GM19023 (cell line): ENCODE data around the gene TDRD9.
"Not testable (repeated sequence)": the region's sequence is repeated elsewhere in the genome, so short reads cannot be mapped to it uniquely, and the experiment has no call there.

ENCODE experiments used
- ATAC-seq: cut with Tn5 transposase; IDR thresholded peaks from one replicate; pipeline ENCODE4 v1.9.1; 2021; ENCODE audit warnings: mild to moderate bottlenecking, moderate library complexity; ENCODE audit not compliant: unreplicated experiment

The TDRD9 gene

DNA sequence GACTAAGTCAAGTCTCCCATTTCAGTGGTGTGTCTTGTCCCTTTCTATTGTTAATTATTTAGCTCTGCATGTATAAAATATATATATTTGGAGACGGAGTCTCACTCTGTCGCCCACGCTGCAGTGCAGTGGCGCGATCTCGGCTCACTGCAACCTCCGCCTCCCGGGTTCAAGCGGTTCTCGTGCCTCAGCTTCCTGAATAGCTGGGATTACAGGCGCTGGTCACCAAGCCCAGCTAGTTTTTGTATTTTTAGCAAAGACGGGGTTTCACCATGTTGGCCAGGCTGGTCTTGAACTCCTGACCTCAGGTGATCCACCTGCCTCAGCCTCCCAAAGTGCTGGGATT, 6.4 kb upstream of the TDRD9 start:
- not testable (repeated sequence) for ATAC-seq

GRCh38 chr14:103923863-103924262, 4.4 kb upstream of the TDRD9 start:
- no peak for ATAC-seq

- no peak for ATAC-seq
These were observed 2.9 kb upstream of the TDRD9 start for GRCh38 chr14:103925316-103925715.

DNA sequence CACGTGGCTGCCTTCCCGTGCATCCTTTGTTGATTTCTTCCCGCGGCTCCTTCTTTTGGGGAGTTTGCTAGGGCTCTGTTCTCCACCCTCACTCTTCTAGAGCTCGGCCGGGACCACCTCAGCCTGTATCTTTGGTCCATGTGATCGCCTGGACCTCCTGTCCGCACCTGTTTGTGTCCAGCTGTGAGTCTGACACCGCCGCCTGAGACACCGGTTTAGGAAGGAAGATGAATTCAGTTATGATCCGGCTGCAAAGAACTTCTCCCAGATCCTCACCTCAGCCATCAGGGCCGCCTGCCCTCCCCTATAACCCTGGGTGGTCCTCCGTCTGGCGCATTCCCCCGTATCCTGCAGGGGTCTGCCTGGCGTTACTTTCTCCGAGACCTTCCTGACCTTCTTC, 690 bp upstream of the TDRD9 start:
- ATAC-seq = no peak

- no peak for ATAC-seq
These were observed 1.9 kb downstream of the TDRD9 start for GRCh38 chr14:103930051-103930604.

- ATAC-seq = no peak
These were observed 3.2 kb downstream of the TDRD9 start for GRCh38 chr14:103931422-103931821.

DNA sequence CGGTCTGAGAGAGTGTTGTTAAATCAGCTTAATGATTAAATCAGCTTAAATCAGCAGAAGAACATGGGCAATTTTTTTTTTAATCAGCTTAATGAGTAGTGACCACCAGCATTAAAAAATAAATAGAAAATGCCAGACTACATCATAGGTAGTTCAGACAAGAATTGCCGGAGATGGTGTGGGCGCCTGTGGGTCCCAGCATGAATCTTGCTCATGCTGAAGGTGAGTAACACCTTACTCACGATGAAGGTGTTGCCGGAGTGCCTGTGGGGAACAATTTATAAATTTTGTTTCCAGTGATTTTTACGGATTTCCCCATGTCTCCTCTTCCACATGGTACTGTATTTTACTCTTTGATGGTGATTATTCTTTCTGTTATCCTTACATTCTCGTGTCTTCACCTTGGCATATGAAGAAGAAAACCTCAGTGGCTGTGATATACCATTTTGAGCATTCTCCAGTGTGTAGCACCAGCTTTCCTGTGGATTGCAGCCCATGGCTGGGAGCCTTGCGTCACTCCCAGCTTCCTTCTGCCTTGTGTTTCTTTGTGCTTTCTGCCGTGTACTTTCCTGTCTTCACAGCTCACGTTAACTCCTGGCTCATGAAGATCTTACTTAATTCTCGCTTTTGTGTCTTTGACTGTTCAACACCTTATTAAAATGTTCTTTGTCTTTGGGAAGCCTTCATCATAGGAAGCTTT, 4.7 kb downstream of the TDRD9 start:
- no peak for ATAC-seq

DNA sequence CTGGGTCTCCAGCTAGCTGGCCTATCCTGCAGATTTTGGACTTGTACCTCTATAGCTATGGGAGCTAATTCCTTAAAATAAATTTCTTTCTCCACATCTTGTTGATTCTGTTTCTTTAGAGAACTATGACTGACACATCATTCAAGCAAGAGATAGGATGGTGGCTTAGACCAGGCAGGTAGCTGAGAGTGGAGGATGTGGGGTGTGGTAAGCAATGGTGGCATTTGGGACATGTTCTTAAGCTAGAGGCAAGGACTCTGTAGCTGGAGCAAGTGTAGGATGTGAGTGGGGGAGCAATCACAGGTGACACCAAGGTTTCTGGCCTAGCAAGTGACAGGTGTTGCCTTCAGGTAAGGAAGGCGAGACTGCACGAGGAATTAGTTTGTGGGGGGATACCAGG, 6.8 kb downstream of the TDRD9 start:
- no peak for ATAC-seq

DNA sequence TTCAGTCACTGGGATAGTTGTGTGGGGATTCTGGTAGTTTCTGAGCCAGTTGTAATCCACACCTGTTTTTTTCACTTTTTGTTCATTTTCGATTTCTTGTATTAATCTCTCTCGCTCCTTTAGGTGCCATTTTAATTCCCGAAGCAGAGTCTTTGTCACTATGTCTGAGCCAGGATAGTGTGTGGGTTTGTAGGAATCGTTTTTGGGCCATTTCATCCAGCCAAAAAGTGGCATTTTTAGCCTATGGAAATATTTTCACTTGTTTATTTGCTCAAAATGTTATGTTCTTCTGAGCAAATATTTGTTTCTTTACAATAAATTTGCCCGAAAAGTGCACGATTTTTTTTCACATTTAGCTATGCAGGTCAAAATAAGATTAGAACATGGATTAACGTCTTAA, 13.2 kb downstream of the TDRD9 start:
- no peak for ATAC-seq

GRCh38 chr14:103941973-103942736, 13.9 kb downstream of the TDRD9 start, which contains the start of gene RD3L:
Gene RD3L (minus strand): TSS chr14:103942529. CDS start chr14:103941695, 834 bp downstream.
- ATAC-seq = no peak

GRCh38 chr14:103943673-103944072, 15.4 kb downstream of the TDRD9 start:
- no peak for ATAC-seq

GRCh38 chr14:103946975-103947374, 18.7 kb downstream of the TDRD9 start:
- no peak for ATAC-seq

DNA sequence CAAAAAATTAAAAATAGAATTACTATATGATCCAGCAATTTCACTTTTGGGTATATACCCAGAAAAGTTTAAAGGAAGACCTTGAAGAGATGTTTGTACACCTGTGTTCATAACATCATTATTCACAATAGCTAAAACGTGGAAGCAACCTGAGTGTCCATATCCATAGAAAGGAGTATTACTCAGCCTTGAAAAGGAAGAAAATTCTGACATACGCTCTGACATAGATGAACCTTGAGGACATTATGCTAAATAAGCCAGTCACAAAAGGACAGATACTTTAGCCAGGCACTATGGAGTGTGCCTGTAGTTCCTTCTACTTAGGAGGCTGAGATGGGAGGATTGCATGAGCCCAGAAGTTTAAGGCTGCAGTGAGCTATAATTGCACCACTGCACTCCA, 20.2 kb downstream of the TDRD9 start:
- ATAC-seq = no peak

DNA sequence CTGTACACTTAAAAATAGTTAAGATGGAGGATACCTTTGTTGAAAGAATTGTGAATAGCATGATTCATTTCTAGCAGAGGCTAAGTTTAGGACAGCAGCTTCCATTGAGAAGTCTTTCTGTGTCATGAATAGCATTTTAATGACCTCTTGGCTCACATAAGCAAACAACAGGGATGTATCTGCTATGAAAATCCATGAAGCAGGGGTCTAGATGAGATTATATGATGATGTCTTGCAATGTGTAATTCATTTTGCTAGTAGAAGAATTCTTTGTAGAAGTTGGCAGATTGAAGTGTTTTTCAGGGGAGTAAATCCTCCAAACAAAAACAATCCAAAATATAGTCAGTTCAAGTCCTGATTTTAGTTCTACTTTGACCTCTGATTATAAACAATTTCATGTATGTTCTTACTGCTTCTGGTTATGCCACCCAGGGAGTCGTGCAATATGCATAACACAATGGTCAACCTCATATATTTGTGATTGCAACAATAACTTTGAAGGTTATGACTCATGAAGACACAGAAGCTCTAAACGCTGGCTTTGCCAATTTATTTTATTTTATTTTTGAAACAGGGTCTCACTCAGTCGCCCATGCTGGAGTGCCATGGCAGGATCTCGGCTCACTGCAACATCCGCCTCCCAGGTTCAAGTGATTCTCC, 21.0 kb downstream of the TDRD9 start:
- ATAC-seq = no peak

DNA sequence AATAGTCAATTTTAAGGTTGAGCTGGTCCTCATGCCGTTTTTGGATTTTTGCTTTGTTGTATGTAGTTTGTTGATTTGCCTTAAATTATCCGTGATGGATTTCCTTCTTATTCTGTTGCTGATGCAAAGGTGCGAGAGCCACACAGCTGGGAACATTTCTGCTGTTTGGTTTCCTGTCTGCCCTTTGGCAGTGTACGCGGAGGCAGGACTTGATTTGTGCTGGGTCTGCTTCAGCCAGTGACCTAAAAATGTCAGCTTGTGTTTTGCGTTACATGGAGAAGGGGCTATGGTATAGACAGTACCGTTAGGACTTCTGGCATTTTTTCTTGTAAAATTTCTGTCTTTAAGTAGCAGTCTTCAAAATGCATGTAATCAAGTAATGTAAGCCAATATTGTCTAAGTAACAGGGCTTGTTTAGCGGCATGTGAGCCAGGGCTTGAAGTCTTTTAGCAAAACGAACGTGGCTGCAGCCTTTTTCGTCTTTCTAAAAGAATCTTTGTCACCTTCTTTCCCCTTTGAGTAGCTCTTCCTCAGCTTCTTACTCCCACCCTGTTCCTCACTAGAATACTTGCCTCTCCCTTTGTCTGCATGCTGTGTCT, 32.3 kb downstream of the TDRD9 start:
- ATAC-seq = no peak

GRCh38 chr14:103961928-103962578, 33.8 kb downstream of the TDRD9 start:
- no peak for ATAC-seq

- no peak for ATAC-seq
These were observed 38.4 kb downstream of the TDRD9 start for GRCh38 chr14:103966631-103967030.

DNA sequence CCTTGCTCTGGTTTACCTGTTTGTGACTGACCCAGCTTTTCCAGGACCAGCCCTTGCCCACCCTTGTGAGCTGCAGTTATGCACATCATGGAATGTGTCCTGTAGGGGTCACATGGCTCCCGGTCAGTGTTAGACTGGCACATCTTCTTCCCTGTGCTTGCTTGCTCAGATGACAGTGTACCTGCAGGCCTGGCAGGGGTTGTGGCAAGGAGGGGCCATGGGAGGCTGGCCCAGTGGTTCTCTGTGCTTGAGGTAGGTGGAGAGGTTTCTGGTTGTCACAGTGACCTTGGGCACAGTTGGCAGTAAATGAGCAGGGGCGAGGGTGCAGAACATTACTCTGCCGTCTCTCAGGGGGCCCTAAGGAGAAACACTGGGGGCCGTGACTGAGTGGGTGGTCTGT, 41.7 kb downstream of the TDRD9 start:
- no peak for ATAC-seq

- no peak for ATAC-seq
These were observed 45.1 kb downstream of the TDRD9 start for GRCh38 chr14:103973354-103973753.

DNA sequence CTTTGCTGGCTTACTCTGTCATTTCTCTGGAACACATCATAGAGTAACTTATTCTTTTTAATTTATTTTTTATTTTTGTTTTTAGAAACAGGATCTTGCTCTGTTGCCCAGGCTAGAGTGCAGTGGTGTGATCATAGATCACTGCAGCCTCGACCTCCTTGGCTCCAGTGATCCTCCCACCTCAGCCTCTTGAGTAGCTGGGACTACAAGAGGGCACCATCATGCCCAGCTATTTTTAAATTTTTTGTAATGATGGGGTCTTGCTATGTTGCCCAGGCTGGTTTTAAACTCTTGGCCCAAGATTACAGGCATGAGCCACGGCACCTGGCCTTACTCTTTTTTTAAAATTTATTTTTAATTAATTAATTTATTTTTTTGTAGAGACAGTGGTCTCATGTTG, 46.3 kb downstream of the TDRD9 start:
- no peak for ATAC-seq
